Measurements from ENCODE around the gene OR52E6.

- TF ChIP-seq POLR2A (IDR thresholded peaks at IDR 0.05), result no peak
- TF ChIP-seq EP300 (IDR thresholded peaks at IDR 0.05), result no peak
- TF ChIP-seq POLR2AphosphoS5 (IDR thresholded peaks at IDR 0.05), result no peak
- no peak for TF ChIP-seq CTCF (IDR thresholded peaks at IDR 0.05)
These were observed 23.3 kb downstream of the OR52E6 start for GRCh38 chr11:5818245-5818886.
